ENCODE measurements around the gene MAPK8IP1.

Gene MAPK8IP1

DNA sequence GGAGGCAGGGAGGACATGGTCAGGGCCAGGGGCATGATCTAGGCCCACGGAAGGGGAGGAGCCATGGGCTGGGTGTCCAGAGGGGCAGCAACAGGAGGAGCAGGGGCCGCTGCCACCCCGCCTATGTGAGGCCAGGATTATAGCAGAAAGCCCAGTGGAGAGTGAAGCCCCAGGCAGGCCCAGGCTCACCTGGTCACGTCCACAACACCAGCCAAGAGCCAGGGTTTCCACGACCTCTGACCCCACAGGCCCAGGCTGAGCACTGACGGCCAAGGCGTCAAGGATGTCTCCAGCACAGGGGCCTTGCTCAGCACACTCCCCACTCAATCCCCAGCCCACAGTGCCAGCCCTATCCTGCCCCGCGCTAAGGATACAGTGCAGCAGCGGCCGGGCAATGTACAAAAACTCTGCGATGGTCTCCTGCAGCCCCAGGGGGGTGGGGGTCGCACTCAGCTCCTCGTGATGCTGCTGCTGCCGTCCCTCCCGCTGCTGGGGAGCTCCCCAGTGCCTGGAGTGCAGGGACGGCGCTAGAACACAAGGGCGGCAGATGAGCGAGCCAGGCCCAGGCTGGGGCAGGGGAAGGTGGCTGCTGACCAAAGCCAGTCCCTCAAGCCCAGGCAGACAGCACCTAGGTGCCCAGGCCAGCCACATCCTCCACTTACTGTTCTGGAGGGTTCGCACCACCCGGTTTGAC lies 28.6 kb downstream of the MAPK8IP1 start:
- DNase-seq, result no peak

DNA sequence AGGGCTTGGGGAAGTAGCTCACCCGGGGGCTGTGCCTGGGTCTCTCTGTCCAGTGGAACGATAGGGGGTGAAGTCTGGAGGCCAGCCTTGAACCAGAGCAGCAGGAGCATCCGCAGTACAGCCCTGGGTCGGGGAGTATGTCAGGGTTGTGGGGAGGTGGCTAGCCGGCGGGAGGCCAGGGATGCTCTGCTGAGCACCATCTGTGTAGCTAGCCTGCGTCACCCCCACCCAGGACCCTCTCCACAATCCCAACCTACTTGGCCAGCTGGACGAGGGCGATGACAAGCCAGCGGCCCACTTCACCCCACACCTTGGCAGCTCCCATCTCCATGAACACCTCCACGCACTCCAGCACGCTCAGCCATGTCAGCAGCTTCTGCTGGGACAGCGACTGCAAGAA lies 30.0 kb downstream of the MAPK8IP1 start:
- no peak for DNase-seq

DNA sequence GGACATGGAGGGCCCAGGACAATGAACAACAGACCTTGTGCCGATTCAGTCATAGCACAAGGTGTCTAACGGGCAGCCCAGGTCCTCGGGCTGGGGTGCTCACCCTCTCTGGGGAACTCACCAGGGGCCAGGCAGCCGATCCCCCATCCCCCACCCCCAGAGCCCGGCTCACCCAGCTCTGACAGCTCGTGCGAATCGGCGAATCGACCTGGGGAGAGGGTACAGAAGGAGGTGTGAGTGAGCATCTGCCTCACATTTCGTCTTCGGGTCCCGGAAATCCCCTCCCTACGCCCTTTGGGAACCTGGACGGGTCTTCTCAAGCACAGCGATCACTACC lies 31.8 kb downstream of the MAPK8IP1 start:
- DNase-seq, result no peak

DNA sequence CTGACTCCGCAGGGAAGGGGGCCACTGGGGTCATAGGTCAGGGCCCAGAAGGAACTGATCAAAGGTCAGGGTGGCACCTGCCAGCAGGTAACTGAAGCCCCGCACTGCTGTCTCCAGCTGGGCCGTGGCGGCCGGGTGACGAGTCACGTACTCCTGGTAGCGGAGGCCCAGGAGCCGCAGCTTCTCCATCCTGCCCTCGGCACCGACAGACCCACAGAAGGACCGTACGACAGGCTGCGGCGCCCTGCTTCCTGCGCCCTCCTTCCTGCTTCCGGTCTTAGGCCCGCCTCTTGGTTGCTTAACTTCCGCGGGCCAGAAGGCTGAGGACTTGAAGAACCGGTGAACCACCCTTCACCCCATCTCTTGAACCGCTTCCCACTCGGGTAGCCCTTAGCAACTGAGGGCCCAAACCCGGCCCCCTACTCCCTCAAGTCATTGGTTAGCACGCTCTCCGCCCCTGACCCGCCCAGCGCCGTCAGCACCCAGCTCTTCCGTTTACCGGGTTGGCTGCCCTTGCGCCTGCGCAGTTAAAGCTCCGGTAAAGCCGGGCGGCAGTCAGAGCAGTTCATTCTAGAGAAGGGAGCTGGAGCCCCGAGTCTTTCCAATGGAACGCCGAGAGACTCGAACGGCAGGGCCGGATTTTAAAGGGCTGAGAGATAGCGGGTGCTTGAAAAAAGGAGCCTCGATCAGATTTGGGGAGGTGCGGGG lies 32.3 kb downstream of the MAPK8IP1 start, which contains the start of gene PEX16:
PEX16 (minus strand) TSS at position 255 of the 708 bp plus-strand sequence; CDS start at position 189, 66 bp downstream.
- peak; percentile 99 for DNase-seq

DNA sequence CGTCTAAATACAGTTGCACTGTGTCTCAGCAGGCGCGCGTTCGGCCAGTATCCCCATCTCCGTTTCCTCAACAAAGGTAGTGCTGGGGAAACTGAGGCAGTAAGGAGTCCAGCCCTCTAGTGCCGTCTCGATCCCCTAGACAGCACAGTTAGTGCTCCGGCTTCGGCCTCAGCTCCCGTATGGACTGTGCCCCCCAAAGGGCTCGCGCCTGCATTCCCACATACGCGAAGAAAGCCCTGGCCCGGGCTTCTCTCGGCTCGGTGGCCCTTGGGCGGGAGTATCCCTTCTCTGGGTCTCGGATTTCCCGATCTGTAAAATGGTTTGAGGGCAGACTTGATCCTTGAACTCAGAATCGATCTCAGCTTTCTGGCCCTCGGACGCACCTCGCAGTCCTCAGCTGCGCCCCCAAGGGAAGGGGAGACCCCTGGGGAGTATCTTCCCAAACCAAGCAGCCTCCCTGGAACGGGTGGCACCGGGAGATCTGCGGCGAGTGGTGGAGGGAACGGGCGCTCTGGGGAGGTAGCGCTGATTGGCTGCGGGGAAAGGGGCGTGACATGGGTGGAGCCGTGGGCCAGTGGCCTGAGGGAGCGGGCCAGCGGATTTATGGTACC lies 33.0 kb downstream of the MAPK8IP1 start:
- DNase-seq, result peak; percentile 81

DNA sequence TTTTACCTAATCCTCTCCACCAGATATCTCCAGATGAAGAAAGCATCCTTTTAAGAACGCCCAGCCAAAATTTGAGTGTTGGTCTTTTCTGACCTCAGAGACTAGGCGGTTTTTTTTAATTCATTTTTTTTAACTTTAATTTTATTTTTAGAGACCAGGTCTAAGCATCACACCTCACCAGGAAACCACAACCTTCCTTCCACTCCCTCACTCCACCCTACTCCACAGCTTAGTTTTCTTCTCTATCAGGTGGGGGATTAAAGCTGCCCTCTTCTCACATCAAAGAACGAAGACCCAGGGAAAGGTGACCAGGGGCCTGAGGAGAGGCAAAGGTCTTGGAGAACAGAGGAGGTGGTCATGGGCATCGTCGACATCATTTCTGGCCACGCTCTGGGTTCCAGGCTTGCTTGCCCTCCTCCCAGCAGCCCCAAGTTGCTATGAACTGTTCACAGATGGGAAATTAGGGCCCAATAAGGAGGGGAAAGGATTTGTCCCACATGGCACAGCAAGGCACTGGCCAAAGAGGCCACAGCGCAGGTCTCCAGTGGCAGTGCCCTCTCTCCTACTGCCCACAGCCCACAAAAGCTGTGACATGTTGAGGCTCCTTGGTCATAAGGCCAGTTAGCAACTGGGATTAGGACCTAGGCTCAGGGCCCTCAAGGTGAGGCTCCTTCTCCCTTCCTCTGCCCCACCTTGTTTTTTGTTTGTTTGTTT lies 33.7 kb downstream of the MAPK8IP1 start:
- no peak for DNase-seq

DNA sequence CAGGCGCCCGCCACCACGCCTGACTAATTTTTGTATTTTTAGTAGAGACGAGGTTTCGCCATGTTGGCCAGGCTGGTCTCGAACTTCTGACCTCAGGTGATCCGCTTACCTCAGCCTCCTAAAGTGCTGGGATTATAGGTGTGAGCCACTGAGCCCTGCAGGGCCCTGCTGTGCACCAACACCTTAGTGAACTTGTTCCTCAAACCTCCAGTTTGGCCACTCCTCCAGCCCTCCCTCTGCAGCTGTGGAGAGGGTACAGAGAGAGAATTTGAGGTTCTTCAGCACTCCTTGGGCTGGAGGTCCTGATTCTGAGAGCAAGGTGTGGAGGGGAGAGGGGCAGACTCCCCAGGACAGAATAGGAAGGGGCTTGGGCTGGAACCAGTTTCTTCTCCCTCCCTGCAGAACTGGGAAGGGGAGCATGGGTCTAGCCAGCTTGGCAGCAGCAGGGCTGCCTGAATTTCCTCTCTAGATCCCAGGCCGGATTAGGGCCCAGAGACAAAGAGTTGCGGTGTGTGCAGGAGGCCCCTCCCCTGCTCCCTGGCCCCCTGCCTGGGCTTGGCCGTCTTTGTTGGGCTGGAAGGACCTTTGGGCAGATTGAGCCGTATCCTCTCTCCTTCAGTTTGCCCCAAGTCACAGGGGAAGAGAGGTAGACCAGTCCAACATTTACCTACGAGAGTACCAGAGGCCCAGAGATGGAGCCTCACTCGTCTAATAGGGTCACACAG lies 34.5 kb downstream of the MAPK8IP1 start:
- DNase-seq, result no peak

DNA sequence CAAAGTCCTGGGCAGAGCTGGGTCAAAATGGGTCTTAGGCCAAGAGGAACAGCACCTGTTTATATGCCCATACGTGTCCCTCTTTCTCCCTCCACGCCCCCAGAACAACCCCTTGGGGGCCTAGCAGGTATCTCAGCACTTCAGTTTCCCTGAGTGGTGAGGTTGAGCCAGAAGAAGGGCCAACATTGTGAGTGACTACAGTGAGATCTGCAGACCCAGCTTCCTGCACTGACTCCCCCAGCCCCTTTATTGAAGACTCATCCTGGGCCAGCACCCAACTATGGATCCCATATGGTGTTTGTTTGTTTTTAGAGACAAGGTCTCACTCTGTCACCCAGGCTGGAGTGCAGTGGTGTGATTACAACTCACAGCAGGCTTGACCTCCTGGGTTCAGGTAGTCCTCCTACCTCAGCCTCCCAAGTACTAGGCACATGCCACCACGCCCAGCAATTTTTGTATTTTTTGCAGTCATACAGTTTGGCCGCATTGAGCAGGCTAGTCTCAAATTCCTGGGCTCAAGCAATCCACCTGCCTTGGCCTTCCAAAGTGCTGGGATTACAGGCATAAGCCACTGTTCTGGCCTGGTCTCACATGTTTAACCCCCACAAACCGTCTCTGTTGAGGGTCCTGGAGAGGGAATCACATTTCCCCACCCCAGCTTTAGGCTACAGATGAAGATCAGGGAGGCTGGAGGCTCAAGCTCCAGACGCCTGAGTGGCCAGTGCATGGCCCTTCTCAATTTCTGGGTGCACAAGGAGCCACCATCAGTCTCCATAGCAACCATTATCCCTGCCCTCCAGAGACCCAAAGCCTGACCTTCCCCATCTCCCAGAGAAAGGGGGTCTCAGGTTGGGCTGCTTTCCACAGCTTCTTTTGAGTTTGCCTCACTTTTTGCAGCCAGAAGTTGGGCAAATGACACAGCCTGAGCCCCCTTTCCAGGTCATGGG lies 35.4 kb downstream of the MAPK8IP1 start:
- DNase-seq, result no peak

DNA sequence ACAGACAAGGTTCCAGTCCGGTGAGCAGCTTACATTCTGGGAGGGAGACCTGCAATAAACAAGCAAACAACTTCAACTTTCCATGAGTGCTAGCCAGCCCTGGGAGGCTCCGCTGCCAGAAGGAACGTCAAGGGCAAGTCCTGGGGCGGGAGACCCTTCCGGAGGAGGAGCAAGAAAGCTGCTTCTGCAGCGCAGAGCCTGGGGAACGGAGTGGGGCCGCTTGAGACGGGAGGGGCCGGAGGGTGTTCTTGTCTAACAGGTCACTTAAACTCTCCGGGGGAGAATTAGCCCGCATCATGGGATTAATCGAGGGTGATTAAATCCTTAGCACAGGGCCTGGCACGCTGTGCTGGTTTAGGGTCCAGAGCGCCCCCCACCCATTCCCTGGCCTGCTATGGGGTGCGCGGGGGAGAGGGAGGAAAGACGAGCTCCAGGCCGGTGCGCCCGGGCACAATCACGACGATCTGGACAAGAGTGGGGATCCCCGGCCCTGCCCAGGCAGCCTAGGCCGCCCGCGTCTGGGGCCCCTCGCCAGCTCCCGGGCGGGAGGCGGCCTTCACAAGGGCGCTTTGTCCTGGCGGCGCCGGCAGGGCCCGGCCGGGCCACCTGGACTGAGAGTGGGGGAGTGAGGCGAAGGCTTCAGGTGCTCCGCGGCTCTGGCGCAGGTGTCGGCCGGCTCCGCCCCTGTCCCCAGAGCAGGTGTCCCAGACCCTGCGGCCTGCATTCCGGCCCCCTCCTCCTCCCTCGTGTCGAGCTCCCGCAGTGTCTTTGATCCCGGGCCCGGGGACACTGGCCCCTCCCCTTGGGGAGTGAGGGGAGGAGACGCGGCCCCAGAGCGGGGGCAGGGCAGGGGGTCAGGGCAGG lies 36.3 kb downstream of the MAPK8IP1 start:
- DNase-seq, result no peak

DNA sequence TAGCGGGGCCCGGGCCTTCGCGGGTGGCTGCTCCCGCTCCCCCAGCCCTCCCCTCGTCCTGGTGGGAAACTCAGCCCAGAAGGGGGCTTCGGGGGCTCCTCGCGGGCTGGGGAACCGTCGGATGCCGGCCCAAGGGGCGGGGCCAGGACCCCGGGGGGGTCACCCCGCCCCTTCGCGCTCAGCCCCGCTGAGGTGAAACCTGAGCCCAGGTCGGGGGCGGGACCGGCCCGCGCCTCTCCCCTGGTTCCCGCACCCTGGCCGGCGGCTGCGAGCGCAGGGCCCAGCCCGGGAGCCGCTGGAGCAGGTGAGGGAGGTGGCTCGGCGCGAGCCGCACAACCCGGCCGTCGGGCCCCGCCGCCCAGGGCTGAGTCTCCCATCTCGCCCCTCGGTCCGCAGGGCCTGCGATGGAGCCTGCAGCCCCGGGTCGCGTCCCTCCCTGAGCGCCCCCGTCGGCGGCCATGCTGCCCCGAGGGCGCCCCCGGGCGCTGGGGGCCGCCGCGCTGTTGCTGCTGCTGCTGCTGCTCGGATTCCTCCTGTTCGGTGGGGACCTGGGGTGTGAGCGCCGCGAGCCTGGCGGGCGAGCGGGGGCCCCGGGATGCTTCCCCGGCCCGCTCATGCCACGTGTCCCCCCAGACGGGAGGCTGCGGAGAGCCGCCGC lies 37.1 kb downstream of the MAPK8IP1 start, which contains the start of gene LARGE2:
LARGE2 (plus strand) TSS at position 232 of the 658 bp plus-strand sequence; CDS start at position 459, 227 bp downstream.
- DNase-seq, result no peak

DNA sequence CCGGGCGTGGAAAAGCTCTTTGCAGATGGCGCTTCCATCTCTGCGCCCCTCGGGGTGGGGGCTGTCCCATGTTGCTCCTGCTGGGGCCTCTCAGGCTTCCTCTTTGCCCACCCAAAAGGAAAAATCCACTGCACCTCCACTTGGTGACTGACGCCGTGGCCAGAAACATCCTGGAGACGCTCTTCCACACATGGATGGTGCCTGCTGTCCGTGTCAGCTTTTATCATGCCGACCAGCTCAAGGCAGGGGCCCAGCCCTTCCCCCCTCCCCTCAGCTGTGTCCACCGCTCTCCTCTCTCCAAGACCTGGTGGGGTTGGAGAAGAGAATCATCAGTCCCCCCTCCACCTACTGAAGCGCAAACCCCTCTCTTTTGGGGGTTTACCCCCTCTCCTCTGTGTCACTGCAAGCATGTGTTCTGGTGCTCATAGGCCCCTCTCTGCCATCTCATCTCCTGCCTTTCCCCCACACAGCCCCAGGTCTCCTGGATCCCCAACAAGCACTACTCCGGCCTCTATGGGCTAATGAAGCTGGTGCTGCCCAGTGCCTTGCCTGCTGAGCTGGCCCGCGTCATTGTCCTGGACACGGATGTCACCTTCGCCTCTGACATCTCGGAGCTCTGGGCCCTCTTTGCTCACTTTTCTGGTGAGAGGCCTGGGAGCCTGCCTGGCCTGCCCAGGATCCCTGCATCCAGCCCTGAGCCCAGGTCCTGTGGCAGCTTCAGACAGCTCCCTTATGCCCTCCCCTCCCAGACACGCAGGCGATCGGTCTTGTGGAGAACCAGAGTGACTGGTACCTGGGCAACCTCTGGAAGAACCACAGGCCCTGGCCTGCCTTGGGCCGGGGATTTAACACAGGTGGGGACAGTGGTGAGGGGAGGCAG lies 38.8 kb downstream of the MAPK8IP1 start:
- DNase-seq, result no peak

DNA sequence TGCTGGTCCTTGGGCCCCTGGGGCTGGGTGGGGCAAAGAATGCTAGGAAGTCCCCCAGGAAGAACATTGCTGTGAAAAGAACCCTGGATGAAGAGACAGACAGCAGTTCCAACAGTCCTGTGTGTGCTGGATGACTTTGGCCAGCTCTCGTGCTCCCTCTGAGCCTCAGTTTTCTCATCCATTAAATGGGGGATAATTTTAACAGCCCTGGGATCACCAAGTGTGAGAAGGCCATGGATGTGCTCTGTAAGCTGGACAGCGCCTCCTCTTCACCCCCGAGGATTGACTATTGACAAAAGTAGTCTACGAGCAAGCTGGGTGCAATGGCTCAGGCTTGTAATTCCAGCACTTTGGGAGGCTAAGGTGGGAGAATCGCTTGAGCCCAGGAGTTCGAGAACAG lies 39.5 kb downstream of the MAPK8IP1 start:
- DNase-seq, result no peak

DNA sequence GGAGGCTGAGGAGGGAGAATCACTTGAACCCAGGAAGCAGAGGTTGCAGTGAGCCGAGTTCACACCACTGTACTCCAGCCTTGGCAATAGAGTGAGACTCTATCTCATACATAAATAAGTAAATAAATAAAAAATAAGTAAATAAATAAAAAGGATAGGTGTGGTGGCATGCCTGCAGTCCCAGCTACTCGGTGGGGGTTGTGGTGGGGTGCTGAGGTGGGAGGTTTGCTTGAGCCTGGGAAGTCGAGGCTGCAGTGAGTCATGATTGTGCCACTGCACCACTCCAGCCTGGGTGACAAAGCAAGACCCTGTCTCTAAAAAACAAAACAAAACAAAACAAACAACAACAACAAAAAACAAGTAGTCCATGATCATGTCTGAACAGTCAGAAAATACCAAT lies 40.1 kb downstream of the MAPK8IP1 start:
- DNase-seq, result no peak

DNA sequence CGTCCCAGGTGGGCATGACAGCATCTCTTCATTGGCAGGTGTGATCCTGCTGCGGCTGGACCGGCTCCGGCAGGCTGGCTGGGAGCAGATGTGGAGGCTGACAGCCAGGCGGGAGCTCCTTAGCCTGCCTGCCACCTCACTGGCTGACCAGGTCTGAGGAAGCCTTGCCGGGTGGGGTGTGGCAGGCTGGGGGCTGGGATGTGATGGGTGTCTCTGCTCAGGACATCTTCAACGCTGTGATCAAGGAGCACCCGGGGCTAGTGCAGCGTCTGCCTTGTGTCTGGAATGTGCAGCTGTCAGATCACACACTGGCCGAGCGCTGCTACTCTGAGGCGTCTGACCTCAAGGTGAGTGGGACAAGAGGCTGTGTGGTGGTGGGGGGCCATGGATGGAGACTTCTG lies 40.5 kb downstream of the MAPK8IP1 start:
- DNase-seq, result no peak

DNA sequence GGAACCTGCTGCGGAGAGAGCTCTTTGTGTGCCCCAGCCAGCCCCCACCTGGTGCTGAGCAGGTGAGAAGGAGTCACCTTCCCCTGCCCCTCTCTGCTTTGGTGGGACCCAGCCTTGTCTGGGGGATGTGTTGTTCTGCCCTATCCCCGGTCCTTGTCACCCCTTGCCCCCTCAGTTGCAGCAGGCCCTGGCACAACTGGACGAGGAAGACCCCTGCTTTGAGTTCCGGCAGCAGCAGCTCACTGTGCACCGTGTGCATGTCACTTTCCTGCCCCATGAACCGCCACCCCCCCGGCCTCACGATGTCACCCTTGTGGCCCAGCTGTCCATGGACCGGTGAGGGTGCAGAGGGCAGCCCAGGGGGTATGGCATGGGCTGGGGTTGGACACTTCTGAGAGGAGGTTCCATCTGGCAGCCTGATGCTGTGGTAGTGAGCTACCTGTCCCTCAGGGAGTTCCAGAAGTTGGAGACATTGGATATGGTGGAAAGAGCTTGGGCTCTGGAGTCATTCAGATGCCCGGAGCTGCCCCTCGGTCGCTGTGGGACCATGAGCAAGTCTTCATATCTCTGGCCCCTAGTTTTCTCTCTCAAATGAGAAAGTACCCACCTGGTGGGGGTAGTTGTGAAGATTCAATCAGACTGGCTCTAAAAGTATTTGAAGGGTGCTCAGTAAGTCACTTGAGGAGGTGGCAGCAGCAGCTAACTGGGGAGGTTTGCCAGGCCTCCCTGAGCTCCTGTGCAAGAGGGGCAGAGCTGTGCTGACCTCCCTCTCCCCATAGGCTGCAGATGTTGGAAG lies 41.3 kb downstream of the MAPK8IP1 start:
- no peak for DNase-seq

DNA sequence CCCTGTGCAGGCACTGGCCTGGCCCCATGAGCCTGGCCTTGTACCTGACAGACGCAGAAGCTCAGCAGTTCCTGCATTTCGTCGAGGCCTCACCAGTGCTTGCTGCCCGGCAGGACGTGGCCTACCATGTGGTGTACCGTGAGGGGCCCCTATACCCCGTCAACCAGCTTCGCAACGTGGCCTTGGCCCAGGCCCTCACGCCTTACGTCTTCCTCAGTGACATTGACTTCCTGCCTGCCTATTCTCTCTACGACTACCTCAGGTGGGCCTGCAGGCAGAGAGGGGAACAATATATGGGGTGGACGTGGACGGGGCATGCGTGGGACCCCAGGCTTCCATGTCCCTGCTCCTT lies 41.9 kb downstream of the MAPK8IP1 start:
- DNase-seq, result no peak

DNA sequence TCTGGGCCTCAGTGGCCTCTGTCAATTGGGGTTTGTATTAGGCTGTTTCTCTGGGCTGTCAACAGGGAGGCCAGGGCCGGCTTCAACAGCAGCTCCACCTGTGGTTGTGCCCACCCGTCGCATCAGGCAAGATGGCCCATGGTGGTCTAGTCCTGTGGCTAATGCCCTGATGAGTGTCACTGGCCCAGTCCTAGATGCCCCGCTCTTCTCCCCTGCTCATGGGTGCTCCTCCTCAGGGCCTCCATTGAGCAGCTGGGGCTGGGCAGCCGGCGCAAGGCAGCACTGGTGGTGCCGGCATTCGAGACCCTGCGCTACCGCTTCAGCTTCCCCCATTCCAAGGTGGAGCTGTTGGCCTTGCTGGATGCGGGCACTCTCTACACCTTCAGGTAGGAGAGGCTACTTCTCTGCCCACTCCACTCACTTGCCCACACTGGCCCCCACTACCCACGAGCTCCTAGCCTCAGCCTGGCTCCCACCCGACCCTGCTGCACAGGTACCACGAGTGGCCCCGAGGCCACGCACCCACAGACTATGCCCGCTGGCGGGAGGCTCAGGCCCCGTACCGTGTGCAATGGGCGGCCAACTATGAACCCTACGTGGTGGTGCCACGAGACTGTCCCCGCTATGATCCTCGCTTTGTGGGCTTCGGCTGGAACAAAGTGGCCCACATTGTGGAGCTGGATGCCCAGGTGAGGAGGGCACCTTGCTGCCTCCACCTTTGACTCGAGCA lies 42.4 kb downstream of the MAPK8IP1 start:
- no peak for DNase-seq
